Measurements from ENCODE around the gene BCKDHB. TPM values are rescaled to one million over a fixed set of nuclear protein-coding genes. Genes with fewer than 3 reads are reported as not detected.

Gene BCKDHB
- polyA plus RNA-seq, 1 of the 3 experiments (the other 2 are of a cell fraction), result 19.9 TPM

- TF ChIP-seq ZBTB33 (IDR thresholded peaks at IDR 0.05; ENCODE audit: borderline replicate concordance, low read depth), result no peak
- TF ChIP-seq TAF1 (IDR thresholded peaks at IDR 0.05; ENCODE audit: borderline replicate concordance, low read depth, low read length), result no peak
- TF ChIP-seq RFX5 (IDR thresholded peaks at IDR 0.05; ENCODE audit: low read length), result no peak
- TF ChIP-seq USF1 (IDR thresholded peaks at IDR 0.05; ENCODE audit: borderline replicate concordance, low read depth), result no peak
- no peak for TF ChIP-seq NFIC (IDR thresholded peaks at IDR 0.05; ENCODE audit: borderline replicate concordance)
Observed at GRCh38 chr6:80268865-80269730, 162.6 kb downstream of the BCKDHB start (continued).

- ChIA-PET POLR2A (no interaction called here), CTCF (no interaction called here)
- no peak overlapping the region for H3K4me3 ChIP-seq (ENCODE audit: low read depth in 2 of 2, low read length in 1 of 2)
- no peaks in the 10 kb centered on the region for H3F3A ChIP-seq (replicated peaks; ENCODE audit: insufficient read depth)
- H3K27me3 ChIP-seq (ENCODE audit: insufficient read depth), result no peaks in the 10 kb centered on the region
- no peaks in the 10 kb centered on the region; a peak in 1 of 4 replicates for H3K4me1 ChIP-seq (ENCODE audit: control insufficient read depth in 1 of 2, insufficient read depth in 2 of 2, low read depth in 1 of 2, low read length in 1 of 2)
- H3K9ac ChIP-seq, result no peak overlapping the region
- no peaks in the 10 kb centered on the region for H3K9me2 ChIP-seq
- no peak overlapping the region for H3K27ac ChIP-seq (ENCODE audit: low read depth in 2 of 2, low read length in 1 of 2)
- DNase-seq, result no peak
- 80% methylated on average over 2 of the region's 2 CpGs for WGBS (ENCODE audit: low lambda C conversion rate)
- H3K9me3 ChIP-seq, result no peaks in the 10 kb centered on the region
- H3K4me2 ChIP-seq, result no peak overlapping the region
- peaks cover 0 to 10% of the 10 kb centered on the region in 2 experiments for H3K36me3 ChIP-seq (replicated peaks in 1 of 2; ENCODE audit: control insufficient read depth in 1 of 2, insufficient read depth in 2 of 2, low read length in 1 of 2)
- H4K20me1 ChIP-seq (ENCODE audit: insufficient read depth), result no peaks in the 10 kb centered on the region
- no peak overlapping the region for H2AFZ ChIP-seq (ENCODE audit: low read depth)
- TF ChIP-seq ZBTB33 (IDR thresholded peaks at IDR 0.05; ENCODE audit: borderline replicate concordance, low read depth) (no peak), RXRA (IDR thresholded peaks at IDR 0.05; ENCODE audit: borderline replicate concordance, low read depth) (no peak), SIN3A (IDR thresholded peaks at IDR 0.05; ENCODE audit: borderline replicate concordance, low read depth, low read length) (no peak), RAD21 (IDR thresholded peaks at IDR 0.05; ENCODE audit: low read length) (no peak), TAF1 (IDR thresholded peaks at IDR 0.05; ENCODE audit: borderline replicate concordance, low read depth, low read length) (no peak), FOXM1 (IDR thresholded peaks at IDR 0.05; ENCODE audit: low read depth) (no peak), YY1 (IDR thresholded peaks at IDR 0.05; ENCODE audit: low read depth) (no peak), USF2 (IDR thresholded peaks at IDR 0.05; ENCODE audit: borderline replicate concordance, low read depth, low read length) (no peak), MEF2A (IDR thresholded peaks at IDR 0.05; ENCODE audit: borderline replicate concordance, low read depth) (no peak), SMC3 (IDR thresholded peaks at IDR 0.05; ENCODE audit: low read depth, low read length) (no peak), GATA2 (CRISPR knock-in tag; IDR thresholded peaks at IDR 0.05) (no peak), GABPA (IDR thresholded peaks at IDR 0.05; ENCODE audit: low read depth) (no peak), PBX3 (IDR thresholded peaks at IDR 0.05) (no peak), NFIC (IDR thresholded peaks at IDR 0.05; ENCODE audit: borderline replicate concordance) (no peak)
- no peaks in the 10 kb centered on the region for H3K79me2 ChIP-seq (ENCODE audit: insufficient read depth)
Observed at GRCh38 chr6:80271074-80271473, 164.6 kb downstream of the BCKDHB start.

Measured in SK-N-SH (cell line).